Fibroblast of lung (primary cell): ENCODE data around the gene TARS1. TPM values are rescaled to one million over a fixed set of nuclear protein-coding genes. Genes with fewer than 3 reads are reported as not detected.

ENCODE experiments used
- DNase-seq, 2 donors: peaks; one replicate each; pipeline versions ENCODE4 v3.0.0 to v3.0.0-alpha.2; 2010; ENCODE audit warnings: low read depth in 2 of 2
- H2AFZ ChIP-seq: 2 replicates; pipeline ENCODE4 v1.5.1; 2012; ENCODE audit warnings: low read length, control low read depth, inconsistent platforms
- H3K27ac ChIP-seq: 2 replicates; pipeline ENCODE4 v1.5.1; 2011; ENCODE audit warnings: low read length, control low read depth; ENCODE audit not compliant: insufficient read depth
- H3K27me3 ChIP-seq: 2 replicates; pipeline ENCODE4 v1.5.1; 2011; ENCODE audit warnings: mild to moderate bottlenecking, low read length; ENCODE audit not compliant: control insufficient read depth, insufficient read depth
- H3K36me3 ChIP-seq: 2 replicates; pipeline ENCODE4 v1.5.1; 2011; ENCODE audit warnings: low read length; ENCODE audit not compliant: control insufficient read depth, insufficient read depth
- H3K4me1 ChIP-seq: 2 replicates; pipeline ENCODE4 v1.5.1; 2011; ENCODE audit warnings: low read length; ENCODE audit not compliant: control insufficient read depth, insufficient read depth; ENCODE audit errors: extremely low read depth
- H3K4me2 ChIP-seq: 2 replicates; pipeline ENCODE4 v1.5.1; 2011; ENCODE audit warnings: low read length, control low read depth; ENCODE audit not compliant: insufficient read depth; ENCODE audit errors: extremely low read depth
- H3K4me3 ChIP-seq, 4 experiments: fragments of 200-600 bp in 1 of 4; sonication (generic) in 1 of 4; replicated peaks in 1 of 4; 2 replicates each; pipeline ENCODE4 v1.5.1; 2011 to 2016; ENCODE audit warnings: low read length in 4 of 4, low read depth in 3 of 4, mild to moderate bottlenecking in 3 of 4, control low read depth in 2 of 4, inconsistent platforms in 1 of 4, mixed read lengths in 1 of 4; ENCODE audit not compliant: insufficient read depth in 1 of 4; ENCODE audit errors: control extremely low read depth in 1 of 4
- H3K79me2 ChIP-seq: 2 replicates; pipeline ENCODE4 v1.5.1; 2012; ENCODE audit warnings: mild to moderate bottlenecking, low read length, inconsistent platforms; ENCODE audit not compliant: control insufficient read depth, insufficient read depth
- H3K9ac ChIP-seq: 2 replicates; pipeline ENCODE4 v1.5.1; 2011; ENCODE audit warnings: mild to moderate bottlenecking, low read length, control low read depth; ENCODE audit not compliant: insufficient read depth
- H3K9me3 ChIP-seq: 2 replicates; pipeline ENCODE4 v1.5.1; 2012; ENCODE audit warnings: low read depth, low read length; ENCODE audit not compliant: control insufficient read depth, insufficient read depth
- H4K20me1 ChIP-seq: 2 replicates; pipeline ENCODE4 v1.5.1; 2011; ENCODE audit warnings: low read length; ENCODE audit not compliant: control insufficient read depth, insufficient read depth; ENCODE audit errors: extremely low read depth
- EZH2 ChIP-seq: IDR thresholded peaks from 2 replicates; pipeline ENCODE4 v1.5.1; 2012; ENCODE audit warnings: low read length, control low read depth, mild to moderate bottlenecking; ENCODE audit errors: missing control alignments
- polyA plus RNA-seq, 2 donors: library from polyadenylated mRNA; depleted of rRNA in 1 of 2; stranded (reverse) in 1 of 2; unstranded in 1 of 2; fragments of >200 nt; gene quantifications; 2 replicates each; pipeline ENCODE4 v1.2.1, GENCODE V29; 2011 to 2012; ENCODE audit warnings: missing spikeins in 1 of 2
- total RNA-seq: library from RNA; depleted of rRNA; stranded (reverse); fragments of >200 nt; gene quantifications from 2 replicates; pipeline ENCODE4 v1.2.1, GENCODE V29; 2014
- TF ChIP-seq, protein P1 (sequence below), 2 donors: IDR thresholded peaks in 1 of 2; conservative IDR thresholded peaks in 1 of 2; 1 replicate in 1 of 2; 2 replicates in 1 of 2; pipeline ENCODE4 v1.5.1; 2011 to 2012; ENCODE audit warnings: low read length in 2 of 2, control low read depth in 1 of 2, inconsistent platforms in 1 of 2, low read depth in 1 of 2, mild to moderate bottlenecking in 1 of 2

Gene TARS1
- total and polyA plus RNA-seq, 2 donors (not counting 1 experiment from before 2014, with no cell fraction given): 130 to 368 TPM

GRCh38 chr5:33480876-33481275 lies 40.1 kb downstream of the TARS1 start:
- H2AFZ ChIP-seq: no peak overlapping the region
- H3K36me3 ChIP-seq: no peaks in the 10 kb centered on the region
- H3K27me3 ChIP-seq: no peaks in the 10 kb centered on the region
- H3K9ac ChIP-seq: no peak overlapping the region
- H3K4me3 ChIP-seq: no peak overlapping the region
- H4K20me1 ChIP-seq: no peaks in the 10 kb centered on the region
- H3K9me3 ChIP-seq: no peaks in the 10 kb centered on the region
- H3K4me2 ChIP-seq: no peak overlapping the region
- DNase-seq: no peak
- H3K79me2 ChIP-seq: no peaks in the 10 kb centered on the region
- H3K27ac ChIP-seq: no peak overlapping the region
- H3K4me1 ChIP-seq: no peaks in the 10 kb centered on the region
- TF ChIP-seq EZH2: no peak
- TF ChIP-seq, protein P1, sequence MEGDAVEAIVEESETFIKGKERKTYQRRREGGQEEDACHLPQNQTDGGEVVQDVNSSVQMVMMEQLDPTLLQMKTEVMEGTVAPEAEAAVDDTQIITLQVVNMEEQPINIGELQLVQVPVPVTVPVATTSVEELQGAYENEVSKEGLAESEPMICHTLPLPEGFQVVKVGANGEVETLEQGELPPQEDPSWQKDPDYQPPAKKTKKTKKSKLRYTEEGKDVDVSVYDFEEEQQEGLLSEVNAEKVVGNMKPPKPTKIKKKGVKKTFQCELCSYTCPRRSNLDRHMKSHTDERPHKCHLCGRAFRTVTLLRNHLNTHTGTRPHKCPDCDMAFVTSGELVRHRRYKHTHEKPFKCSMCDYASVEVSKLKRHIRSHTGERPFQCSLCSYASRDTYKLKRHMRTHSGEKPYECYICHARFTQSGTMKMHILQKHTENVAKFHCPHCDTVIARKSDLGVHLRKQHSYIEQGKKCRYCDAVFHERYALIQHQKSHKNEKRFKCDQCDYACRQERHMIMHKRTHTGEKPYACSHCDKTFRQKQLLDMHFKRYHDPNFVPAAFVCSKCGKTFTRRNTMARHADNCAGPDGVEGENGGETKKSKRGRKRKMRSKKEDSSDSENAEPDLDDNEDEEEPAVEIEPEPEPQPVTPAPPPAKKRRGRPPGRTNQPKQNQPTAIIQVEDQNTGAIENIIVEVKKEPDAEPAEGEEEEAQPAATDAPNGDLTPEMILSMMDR (conservative IDR thresholded peaks at IDR 0.05 in 1 of 2, IDR thresholded peaks at IDR 0.05 in 1 of 2; ENCODE audit: low read depth in 1 of 2, low read length in 2 of 2): no peak

GRCh38 chr5:33482335-33482734 lies 41.6 kb downstream of the TARS1 start:
- no peak overlapping the region for H3K4me2 ChIP-seq
- no peak overlapping the region for H3K9ac ChIP-seq
- no peak overlapping the region for H2AFZ ChIP-seq
- no peak for DNase-seq
- no peaks in the 10 kb centered on the region for H3K27me3 ChIP-seq
- H3K36me3 ChIP-seq: no peaks in the 10 kb centered on the region
- H3K4me3 ChIP-seq: no peak overlapping the region
- H4K20me1 ChIP-seq: no peaks in the 10 kb centered on the region
- no peaks in the 10 kb centered on the region for H3K4me1 ChIP-seq
- H3K79me2 ChIP-seq: no peaks in the 10 kb centered on the region
- no peak for TF ChIP-seq EZH2
- TF ChIP-seq, protein P1 (conservative IDR thresholded peaks at IDR 0.05 in 1 of 2, IDR thresholded peaks at IDR 0.05 in 1 of 2; ENCODE audit: low read depth in 1 of 2, low read length in 2 of 2): no peak
- no peak overlapping the region for H3K27ac ChIP-seq
- H3K9me3 ChIP-seq: no peaks in the 10 kb centered on the region

GRCh38 chr5:33487236-33487635 lies 46.5 kb downstream of the TARS1 start:
- Histone ChIP-seq H3K27ac (no peak overlapping the region), H3K4me1 (no peaks in the 10 kb centered on the region), H4K20me1 (no peaks in the 10 kb centered on the region), H3K27me3 (no peaks in the 10 kb centered on the region), H3K4me2 (no peak overlapping the region), H3K36me3 (no peaks in the 10 kb centered on the region), H3K9ac (no peak overlapping the region), H3K79me2 (no peaks in the 10 kb centered on the region), H2AFZ (no peak overlapping the region), H3K4me3 (no peak overlapping the region), H3K9me3 (no peaks in the 10 kb centered on the region)
- TF ChIP-seq EZH2: no peak
- TF ChIP-seq, protein P1 (conservative IDR thresholded peaks at IDR 0.05 in 1 of 2, IDR thresholded peaks at IDR 0.05 in 1 of 2; ENCODE audit: low read depth in 1 of 2, low read length in 2 of 2): no peak
- DNase-seq: peak in 1 of 2 donors; percentile 12
